ENCODE data around the gene GATAD1. TPM values are rescaled to one million over a fixed set of nuclear protein-coding genes. Genes with fewer than 3 reads are reported as not detected.
"Not testable (repeated sequence)": the region's sequence is repeated elsewhere in the genome, so short reads cannot be mapped to it uniquely, and the experiment has no call there.

Gene GATAD1
- polyA plus RNA-seq, 1 of the 3 experiments (the other 2 are of a cell fraction): 30.6 TPM

DNA sequence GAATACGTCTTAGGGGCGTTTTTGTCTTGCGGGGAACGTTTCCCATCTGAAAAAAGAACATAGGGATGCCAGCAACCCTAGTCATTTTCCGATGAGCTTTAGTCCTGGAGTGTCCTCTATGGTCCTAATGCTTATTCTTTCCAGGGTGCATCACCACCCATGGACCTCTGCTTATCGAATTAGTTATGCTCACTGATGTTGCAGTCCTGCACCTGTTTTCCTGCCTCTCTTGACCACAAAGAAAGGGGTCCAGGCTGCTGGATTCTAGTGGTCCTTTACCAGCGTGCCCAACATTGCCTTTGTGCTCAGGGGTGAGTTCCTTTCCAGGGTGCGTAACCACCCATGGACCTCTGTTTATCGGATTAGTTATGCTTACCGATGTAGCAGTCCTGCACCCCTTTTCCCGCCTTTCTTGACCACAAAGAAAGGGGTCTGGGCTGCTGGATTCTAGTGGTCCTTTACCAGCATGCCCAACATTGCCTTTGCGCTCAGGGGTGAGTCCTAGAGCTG lies 28.0 kb downstream of the GATAD1 start:
- CTCF ChIA-PET: interaction anchor here (1.6 kb wide), 1 partner anchor 15 kb away, joined by 4 read pairs; no protein-coding TSS in a partner anchor
- POLR2A ChIA-PET; DNase-seq; H3F3A ChIP-seq (replicated peaks; ENCODE audit: insufficient read depth); H3K79me2 ChIP-seq (ENCODE audit: insufficient read depth); H4K20me1 ChIP-seq (ENCODE audit: insufficient read depth); H3K27me3 ChIP-seq (ENCODE audit: insufficient read depth); H3K9me3 ChIP-seq; H3K4me2 ChIP-seq; H3K9ac ChIP-seq; H3K36me3 ChIP-seq (replicated peaks in 1 of 2; ENCODE audit: control insufficient read depth in 1 of 2, insufficient read depth in 2 of 2, low read length in 1 of 2); H3K27ac ChIP-seq (ENCODE audit: low read depth in 2 of 2, low read length in 1 of 2); H3K4me1 ChIP-seq (ENCODE audit: control insufficient read depth in 1 of 2, insufficient read depth in 2 of 2, low read depth in 1 of 2, low read length in 1 of 2); H2AFZ ChIP-seq (ENCODE audit: low read depth); H3K9me2 ChIP-seq; H3K4me3 ChIP-seq (ENCODE audit: low read depth in 2 of 2, low read length in 1 of 2): not testable (repeated sequence)
- WGBS (ENCODE audit: low lambda C conversion rate): 73% methylated on average over 12 of the region's 12 CpGs

DNA sequence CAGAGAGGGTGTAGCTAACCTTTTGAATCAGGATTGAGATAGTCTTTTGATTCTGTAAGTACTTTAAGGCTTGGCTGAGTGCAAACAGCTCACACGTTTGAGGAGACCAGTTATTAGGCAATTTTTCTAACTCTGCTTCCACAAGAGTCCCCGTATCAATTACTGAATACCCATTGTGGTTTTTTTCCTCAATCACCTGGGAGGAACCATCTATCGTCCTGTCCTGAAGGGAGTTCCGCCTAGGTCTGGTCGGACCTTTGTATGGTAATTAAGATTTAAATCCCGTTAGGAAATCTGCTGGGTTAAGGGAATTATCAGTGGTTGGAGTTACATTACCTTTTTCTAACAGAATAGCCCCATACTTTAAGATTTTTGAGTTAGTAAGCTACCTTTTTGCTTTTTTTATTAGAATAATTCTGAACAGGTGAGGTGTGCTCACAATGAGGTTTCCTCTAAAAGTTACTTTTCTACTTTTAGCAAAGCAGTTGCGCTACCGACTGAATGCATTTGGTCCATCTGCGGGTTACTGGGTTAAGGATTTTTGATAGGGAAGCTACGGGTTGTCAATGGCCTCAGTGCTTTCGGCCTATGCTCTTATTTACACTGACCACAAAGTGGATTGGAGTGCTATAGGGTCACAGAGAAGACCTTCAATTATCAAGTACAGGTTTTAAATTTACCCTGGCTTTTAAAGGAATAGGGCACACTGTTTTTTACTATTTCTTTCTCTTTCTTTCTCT lies 28.7 kb downstream of the GATAD1 start:
- H3K36me3 ChIP-seq (replicated peaks in 1 of 2; ENCODE audit: control insufficient read depth in 1 of 2, insufficient read depth in 2 of 2, low read length in 1 of 2); H3K4me2 ChIP-seq; H3K4me1 ChIP-seq (ENCODE audit: control insufficient read depth in 1 of 2, insufficient read depth in 2 of 2, low read depth in 1 of 2, low read length in 1 of 2); H4K20me1 ChIP-seq (ENCODE audit: insufficient read depth); POLR2A ChIA-PET; H3K4me3 ChIP-seq (ENCODE audit: low read depth in 2 of 2, low read length in 1 of 2); H3K9me2 ChIP-seq; H3K27ac ChIP-seq (ENCODE audit: low read depth in 2 of 2, low read length in 1 of 2); H2AFZ ChIP-seq (ENCODE audit: low read depth); H3K9me3 ChIP-seq; H3K27me3 ChIP-seq (ENCODE audit: insufficient read depth); H3K9ac ChIP-seq; H3F3A ChIP-seq (replicated peaks; ENCODE audit: insufficient read depth); DNase-seq; H3K79me2 ChIP-seq (ENCODE audit: insufficient read depth): not testable (repeated sequence)
- WGBS (ENCODE audit: low lambda C conversion rate): 84% methylated on average over 11 of the region's 11 CpGs
- CTCF ChIA-PET: interaction anchor here (1.6 kb wide), 1 partner anchor 16 kb away, joined by 4 read pairs; no protein-coding TSS in a partner anchor

DNA sequence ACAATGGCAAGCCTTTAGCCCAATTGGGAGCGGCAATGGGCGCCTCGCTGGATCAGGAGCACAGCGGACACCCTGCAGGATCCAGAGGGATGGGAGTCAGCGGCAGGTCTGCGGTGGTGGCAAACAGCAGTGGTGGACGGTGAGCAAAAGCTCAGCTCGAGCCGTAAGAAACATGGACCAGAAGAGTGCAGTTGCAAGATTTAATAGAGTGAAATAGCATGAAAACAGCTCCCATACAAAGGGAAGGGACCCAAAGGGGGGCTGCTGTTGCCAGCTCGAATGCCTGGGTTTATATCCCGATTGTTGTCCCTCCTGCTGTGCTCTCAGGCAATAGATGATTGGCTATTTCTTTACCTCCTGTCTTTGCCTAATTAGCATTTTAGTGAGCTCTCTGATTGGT lies 30.4 kb downstream of the GATAD1 start, which contains the start of gene ERVW-1:
TSS of gene ERVW-1 (minus strand) at position 266 of the 400 bp plus-strand sequence. CDS start 7,565 bp downstream, outside the sequence.
- H3K79me2 ChIP-seq (ENCODE audit: insufficient read depth); H3F3A ChIP-seq (replicated peaks; ENCODE audit: insufficient read depth); H3K4me2 ChIP-seq; H3K9me3 ChIP-seq; POLR2A ChIA-PET; H3K9ac ChIP-seq; H3K27me3 ChIP-seq (ENCODE audit: insufficient read depth); DNase-seq; H4K20me1 ChIP-seq (ENCODE audit: insufficient read depth); H3K4me3 ChIP-seq (ENCODE audit: low read depth in 2 of 2, low read length in 1 of 2); H2AFZ ChIP-seq (ENCODE audit: low read depth); H3K4me1 ChIP-seq (ENCODE audit: control insufficient read depth in 1 of 2, insufficient read depth in 2 of 2, low read depth in 1 of 2, low read length in 1 of 2); H3K9me2 ChIP-seq; H3K27ac ChIP-seq (ENCODE audit: low read depth in 2 of 2, low read length in 1 of 2); H3K36me3 ChIP-seq (replicated peaks in 1 of 2; ENCODE audit: control insufficient read depth in 1 of 2, insufficient read depth in 2 of 2, low read length in 1 of 2): not testable (repeated sequence)
- 90% methylated on average over 11 of the region's 11 CpGs for WGBS (ENCODE audit: low lambda C conversion rate)
- CTCF ChIA-PET: interaction anchor here (1.8 to 1.9 kb wide), 2 partner anchors 17 to 31 kb away, joined by 9 to 10 read pairs; partner anchors contain the start of gene GATAD1

DNA sequence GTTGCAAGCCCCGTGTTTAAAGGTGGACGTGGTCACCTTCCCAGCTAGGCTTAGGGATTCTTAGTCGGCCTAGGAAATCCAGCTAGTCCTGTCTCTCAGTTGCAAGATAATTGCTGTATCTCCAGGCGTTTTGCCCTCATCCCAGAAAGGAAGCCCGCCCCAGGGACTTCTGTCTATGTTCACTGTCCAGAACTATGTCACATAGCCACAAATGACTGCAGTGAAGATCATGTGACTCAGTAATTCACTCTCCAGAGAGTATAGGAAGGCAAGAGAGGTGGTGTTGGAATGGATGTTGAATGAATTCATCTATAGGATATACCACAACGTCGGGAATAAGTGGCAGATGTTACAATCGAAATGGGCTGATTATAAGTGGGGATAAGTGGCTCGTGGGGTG lies 30.8 kb downstream of the GATAD1 start:
- Histone ChIP-seq H4K20me1 (ENCODE audit: insufficient read depth) (no peaks in the 10 kb centered on the region), H3K9me2 (no peaks in the 10 kb centered on the region), H3K9me3 (no peaks in the 10 kb centered on the region), H3K4me2 (no peak overlapping the region), H2AFZ (ENCODE audit: low read depth) (no peak overlapping the region), H3K36me3 (replicated peaks in 1 of 2; ENCODE audit: control insufficient read depth in 1 of 2, insufficient read depth in 2 of 2, low read length in 1 of 2) (no peaks in the 10 kb centered on the region), H3K4me1 (ENCODE audit: control insufficient read depth in 1 of 2, insufficient read depth in 2 of 2, low read depth in 1 of 2, low read length in 1 of 2) (no peaks in the 10 kb centered on the region), H3F3A (replicated peaks; ENCODE audit: insufficient read depth) (no peaks in the 10 kb centered on the region), H3K27me3 (ENCODE audit: insufficient read depth) (no peaks in the 10 kb centered on the region), H3K27ac (ENCODE audit: low read depth in 2 of 2, low read length in 1 of 2) (no peak overlapping the region), H3K79me2 (ENCODE audit: insufficient read depth) (no peaks in the 10 kb centered on the region), H3K4me3 (ENCODE audit: low read depth in 2 of 2, low read length in 1 of 2) (no peak overlapping the region), H3K9ac (no peak overlapping the region)
- POLR2A ChIA-PET: no interaction called here
- 62% methylated on average over 9 of the region's 9 CpGs for WGBS (ENCODE audit: low lambda C conversion rate)
- DNase-seq: no peak
- TF ChIP-seq POLR2AphosphoS5 (IDR thresholded peaks at IDR 0.05; ENCODE audit: low read depth, low read length) (no peak), RXRA (IDR thresholded peaks at IDR 0.05; ENCODE audit: borderline replicate concordance, low read depth) (no peak), RCOR1 (IDR thresholded peaks at IDR 0.05; ENCODE audit: low read length) (no peak), FOXJ3 (CRISPR knock-in tag; IDR thresholded peaks at IDR 0.05) (no peak), FOSL2 (IDR thresholded peaks at IDR 0.05; ENCODE audit: borderline replicate concordance, low read depth) (no peak), MXI1 (IDR thresholded peaks at IDR 0.05; ENCODE audit: low read depth, low read length) (no peak), EP300 (IDR thresholded peaks at IDR 0.05; ENCODE audit: borderline replicate concordance in 1 of 2, low read depth in 1 of 2, low read length in 1 of 2) (no peak), RFX5 (IDR thresholded peaks at IDR 0.05; ENCODE audit: low read length) (no peak), RAD21 (IDR thresholded peaks at IDR 0.05; ENCODE audit: low read length) (no peak), EZH2phosphoT487 (IDR thresholded peaks at IDR 0.05; ENCODE audit: borderline replicate concordance, low read depth) (no peak), GABPA (IDR thresholded peaks at IDR 0.05; ENCODE audit: low read depth) (no peak), NFIC (IDR thresholded peaks at IDR 0.05; ENCODE audit: borderline replicate concordance) (no peak), TCF12 (IDR thresholded peaks at IDR 0.05) (no peak), YY1 (IDR thresholded peaks at IDR 0.05; ENCODE audit: low read depth) (no peak), TEAD4 (IDR thresholded peaks at IDR 0.05; ENCODE audit: borderline replicate concordance, insufficient read depth) (no peak)
- TF ChIP-seq, protein P1, sequence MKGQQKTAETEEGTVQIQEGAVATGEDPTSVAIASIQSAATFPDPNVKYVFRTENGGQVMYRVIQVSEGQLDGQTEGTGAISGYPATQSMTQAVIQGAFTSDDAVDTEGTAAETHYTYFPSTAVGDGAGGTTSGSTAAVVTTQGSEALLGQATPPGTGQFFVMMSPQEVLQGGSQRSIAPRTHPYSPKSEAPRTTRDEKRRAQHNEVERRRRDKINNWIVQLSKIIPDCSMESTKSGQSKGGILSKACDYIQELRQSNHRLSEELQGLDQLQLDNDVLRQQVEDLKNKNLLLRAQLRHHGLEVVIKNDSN (IDR thresholded peaks at IDR 0.05; ENCODE audit: borderline replicate concordance, low read depth): no peak
- CTCF ChIA-PET: interaction anchor here (1.8 to 1.9 kb wide), 2 partner anchors 17 to 31 kb away, joined by 9 to 10 read pairs; partner anchors contain the start of gene GATAD1

All from SK-N-SH (cell line).